IMR-90 (cell line): ENCODE measurements around the gene CDK14. TPM values are rescaled to one million over a fixed set of nuclear protein-coding genes. Genes with fewer than 3 reads are reported as not detected.

Experiments
- ATAC-seq: fragments of 200-7000 bp; cut with Tn5 transposase; 2 replicates; pipeline ENCODE4 v1.9.1; 2020; ENCODE audit warnings: low read depth, mild to moderate bottlenecking, moderate library complexity
- BruUV-seq: library from RNA; stranded (reverse); fragments of 400-500 nt; replicated peaks from 2 replicates; lab custom pipeline; 2021; lab: Mats Ljungman, UMichigan
- CTCF ChIA-PET: fragments of 300-600 bp; formaldehyde crosslinking; extraction: SDS; loops from one replicate; lab custom pipeline; 2021; ENCODE audit warnings: antibody characterized with exemption; lab: Yijun Ruan, JAX
- POLR2A ChIA-PET: fragments of 300-600 bp; sonication (Branson Sonifier 250); formaldehyde crosslinking; loops from one replicate; lab custom pipeline; 2022; ENCODE audit warnings: antibody characterized with exemption; ENCODE audit not compliant: unreplicated experiment; lab: Charles Lee
- DNase-seq: peaks from one replicate; pipeline ENCODE4 v3.0.0; 2013
- H2AFZ ChIP-seq: replicated peaks from 2 replicates; pipeline ENCODE3; 2013; ENCODE audit warnings: low read length, mild to moderate bottlenecking; ENCODE audit not compliant: poor library complexity
- H2AK5ac ChIP-seq: 2 replicates; pipeline ENCODE4 v1.6.1; 2013; ENCODE audit warnings: low read depth, low read length, inconsistent platforms
- H2AK9ac ChIP-seq: replicated peaks from 2 replicates; pipeline ENCODE3; 2013; ENCODE audit warnings: mild to moderate bottlenecking, low read depth, low read length, moderate library complexity; ENCODE audit not compliant: poor library complexity
- H2BK120ac ChIP-seq: 2 replicates; pipeline ENCODE4 v1.6.1; 2013; ENCODE audit warnings: low read depth, low read length, inconsistent platforms
- H2BK15ac ChIP-seq: 3 replicates; pipeline ENCODE4 v1.6.1; 2013; ENCODE audit warnings: low read depth, low read length, inconsistent platforms
- H2BK20ac ChIP-seq: 2 replicates; pipeline ENCODE4 v1.6.1; 2013; ENCODE audit warnings: low read depth, mild to moderate bottlenecking, inconsistent platforms, low read length, moderate library complexity
- H2BK5ac ChIP-seq: 2 replicates; pipeline ENCODE4 v1.6.1; 2013; ENCODE audit warnings: mild to moderate bottlenecking, low read depth, low read length, inconsistent platforms; ENCODE audit not compliant: poor library complexity, severe bottlenecking
- H3K14ac ChIP-seq: replicated peaks from 2 replicates; pipeline ENCODE4 v1.6.1; 2013; ENCODE audit warnings: low read depth, low read length, inconsistent platforms
- H3K18ac ChIP-seq: 2 replicates; pipeline ENCODE4 v1.6.1; 2013; ENCODE audit warnings: low read depth, low read length, control low read depth
- H3K23ac ChIP-seq: 2 replicates; pipeline ENCODE4 v1.6.1; 2013; ENCODE audit warnings: low read depth, low read length, inconsistent platforms
- H3K27ac ChIP-seq: 2 replicates; pipeline ENCODE4 v1.5.1; 2013; ENCODE audit warnings: mild to moderate bottlenecking, control low read depth, low read length; ENCODE audit not compliant: insufficient read depth
- H3K27me3 ChIP-seq: 2 replicates; pipeline ENCODE4 v1.6.1; 2013; ENCODE audit warnings: low read length; ENCODE audit not compliant: control insufficient read depth, insufficient read depth
- H3K36me3 ChIP-seq: 2 replicates; pipeline ENCODE4 v1.6.1; 2013; ENCODE audit warnings: low read length, mixed read lengths; ENCODE audit not compliant: control insufficient read depth, insufficient read depth
- H3K4ac ChIP-seq: 2 replicates; pipeline ENCODE4 v1.6.1; 2013; ENCODE audit warnings: low read depth, low read length, inconsistent platforms
- H3K4me1 ChIP-seq: 2 replicates; pipeline ENCODE4 v1.6.1; 2013; ENCODE audit warnings: low read length, mixed read lengths; ENCODE audit not compliant: control insufficient read depth, insufficient read depth
- H3K4me2 ChIP-seq: 2 replicates; pipeline ENCODE4 v1.6.1; 2013; ENCODE audit warnings: low read depth, mild to moderate bottlenecking, control low read depth, low read length, moderate library complexity
- H3K4me3 ChIP-seq: 2 replicates; pipeline ENCODE4 v1.5.1; 2013; ENCODE audit warnings: low read depth, mild to moderate bottlenecking, control low read depth, low read length, moderate library complexity; ENCODE audit not compliant: insufficient read depth
- H3K56ac ChIP-seq: 2 replicates; pipeline ENCODE4 v1.6.1; 2013; ENCODE audit warnings: low read length, inconsistent platforms; ENCODE audit not compliant: insufficient read depth; ENCODE audit errors: extremely low read depth
- H3K79me1 ChIP-seq, 2 experiments: 2 replicates each; pipeline ENCODE4 v1.6.1; 2013; ENCODE audit warnings: low read length in 2 of 2, inconsistent platforms in 1 of 2, low read depth in 1 of 2
- H3K9ac ChIP-seq: 2 replicates; pipeline ENCODE4 v1.6.1; 2013; ENCODE audit warnings: low read depth, low read length, control low read depth
- H3K9me1 ChIP-seq: 2 replicates; pipeline ENCODE4 v1.6.1; 2013; ENCODE audit warnings: low read length, inconsistent platforms; ENCODE audit not compliant: insufficient read depth
- H3K9me3 ChIP-seq: 2 replicates; pipeline ENCODE4 v1.6.1; 2013; ENCODE audit warnings: low read length; ENCODE audit not compliant: control insufficient read depth, insufficient read depth
- H4K20me1 ChIP-seq: 2 replicates; pipeline ENCODE4 v1.6.1; 2013; ENCODE audit warnings: low read length, inconsistent platforms; ENCODE audit not compliant: insufficient read depth
- H4K5ac ChIP-seq: 2 replicates; pipeline ENCODE4 v1.6.1; 2013; ENCODE audit warnings: mild to moderate bottlenecking, low read depth, low read length, control low read depth
- H4K8ac ChIP-seq, 2 experiments: 2 replicates each; pipeline ENCODE4 v1.6.1; 2013; ENCODE audit warnings: low read depth in 2 of 2, low read length in 2 of 2, control low read depth in 1 of 2, inconsistent platforms in 1 of 2
- H4K91ac ChIP-seq: 2 replicates; pipeline ENCODE4 v1.6.1; 2013; ENCODE audit warnings: low read depth, low read length, inconsistent platforms; ENCODE audit not compliant: insufficient read depth
- BHLHE40 ChIP-seq: fragments of 150-350 bp; IDR thresholded peaks from 2 replicates; pipeline ENCODE4 v1.6.1; 2016; ENCODE audit warnings: mild to moderate bottlenecking, low read depth, low read length
- NFE2L2 ChIP-seq: fragments of 150-350 bp; IDR thresholded peaks from 2 replicates; pipeline ENCODE4 v1.6.1; 2016; ENCODE audit warnings: low read depth, mild to moderate bottlenecking, low read length
- POLR2A ChIP-seq: IDR thresholded peaks from 2 replicates; pipeline ENCODE4 v1.6.1; 2012; ENCODE audit warnings: mild to moderate bottlenecking, low read depth, low read length
- RFX5 ChIP-seq: IDR thresholded peaks from 2 replicates; pipeline ENCODE4 v1.8.0; 2012; ENCODE audit warnings: low read depth, mild to moderate bottlenecking, low read length, moderate library complexity
- WGBS, 2 experiments: methylation state at CpG; one replicate each; pipeline versions ENCODE4 v1.1.5 to v1.1.7; 2013; ENCODE audit warnings: missing lambda C conversion rate in 2 of 2; ENCODE audit not compliant: insufficient read length in 1 of 2; ENCODE audit errors: extremely low coverage in 2 of 2; 5-methylcytosine and 5-hydroxymethylcytosine counted together
- dilution Hi-C: fragments of 300-500 bp; cut with HindIII; formaldehyde crosslinking; loops from one replicate; pipeline ENCODE4 v1.14.3; 2018; ENCODE audit warnings: low sequenced_read_pairs; ENCODE audit not compliant: unreplicated experiment
- in situ Hi-C: fragments of 300-500 bp; cut with MboI; formaldehyde crosslinking; loops from 3 replicates; pipeline ENCODE4 v1.14.3; 2019; ENCODE audit warnings: low sequenced_read_pairs, inconsistent platforms, mixed read lengths
- intact Hi-C: fragments of 100-400 bp; cut with micrococcal nuclease; formaldehyde crosslinking; loops from 2 replicates; pipeline ENCODE4 v1.10.0; 2022
- polyA plus RNA-seq, 3 experiments: library from polyadenylated mRNA; depleted of rRNA; stranded (reverse); fragments of >200 nt; gene quantifications; 2 replicates each; pipeline ENCODE4 v1.2.3, GENCODE V29; 2012; ENCODE audit warnings: low replicate concordance in 1 of 3
- total RNA-seq: library from RNA; depleted of rRNA; stranded (reverse); fragments of >200 nt; gene quantifications from 2 replicates; pipeline ENCODE4 v1.2.3, GENCODE V29; 2012
- TF ChIP-seq, protein P1 (sequence below): conservative IDR thresholded peaks from 2 replicates; pipeline ENCODE4 v1.5.1; 2012; ENCODE audit warnings: mild to moderate bottlenecking, low read depth, low read length, improper control_type of control experiment
- TF ChIP-seq, protein P2 (sequence below): fragments of 150-350 bp; IDR thresholded peaks from 2 replicates; pipeline ENCODE4 v1.6.1; 2016; ENCODE audit warnings: low read depth, mild to moderate bottlenecking, low read length, moderate library complexity, borderline replicate concordance

The CDK14 gene
- total and polyA plus RNA-seq, 2 of the 4 experiments (the other 2 are of a cell fraction), result 10.1 to 29.6 TPM

DNA sequence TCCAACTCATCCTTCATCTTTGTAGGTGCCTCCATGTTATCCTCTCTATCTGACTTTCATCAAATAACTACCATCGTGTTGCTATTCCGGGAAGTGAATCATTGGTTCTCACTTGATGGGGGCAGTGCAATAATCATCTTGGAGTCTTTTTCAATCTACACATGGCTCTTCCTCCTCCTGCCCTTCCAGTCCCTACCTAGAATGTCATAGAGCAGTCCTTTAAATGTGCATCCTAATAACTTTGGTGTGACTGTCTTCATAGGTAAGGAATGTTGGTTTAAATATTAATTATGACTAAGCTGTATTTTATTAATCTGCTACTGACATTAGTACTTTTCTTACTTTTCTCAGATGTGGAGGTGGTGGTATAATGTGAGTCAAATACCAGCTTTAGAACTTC lies 8.4 kb upstream of the CDK14 start:
- DNase-seq, result no peak
- ATAC-seq, result no peak
- Histone ChIP-seq H4K91ac (no peak overlapping the region), H3K9me1 (no peaks in the 10 kb centered on the region), H4K8ac (no peak overlapping the region), H3K4me1 (no peaks in the 10 kb centered on the region), H3K36me3 (no peaks in the 10 kb centered on the region), H4K20me1 (no peaks in the 10 kb centered on the region), H2BK120ac (no peak overlapping the region), H3K4ac (no peak overlapping the region), H3K27ac (no peak overlapping the region), H3K23ac (no peak overlapping the region), H3K14ac (no peak overlapping the region), H3K27me3 (no peaks in the 10 kb centered on the region), H2BK20ac (no peak overlapping the region), H2AFZ (no peak overlapping the region), H3K18ac (no peak overlapping the region), H3K4me2 (no peak overlapping the region), H2AK9ac (no peak overlapping the region), H2BK15ac (no peak overlapping the region), H2AK5ac (no peak overlapping the region), H3K9me3 (no peaks in the 10 kb centered on the region), H3K79me1 (no peaks in the 10 kb centered on the region), H3K56ac (no peak overlapping the region), H4K5ac (no peak overlapping the region), H3K9ac (no peak overlapping the region), H3K4me3 (no peak overlapping the region), H2BK5ac (no peak overlapping the region)
- no peak for TF ChIP-seq RFX5
- no peak for TF ChIP-seq POLR2A
- no peak for TF ChIP-seq BHLHE40
- TF ChIP-seq, protein P1, sequence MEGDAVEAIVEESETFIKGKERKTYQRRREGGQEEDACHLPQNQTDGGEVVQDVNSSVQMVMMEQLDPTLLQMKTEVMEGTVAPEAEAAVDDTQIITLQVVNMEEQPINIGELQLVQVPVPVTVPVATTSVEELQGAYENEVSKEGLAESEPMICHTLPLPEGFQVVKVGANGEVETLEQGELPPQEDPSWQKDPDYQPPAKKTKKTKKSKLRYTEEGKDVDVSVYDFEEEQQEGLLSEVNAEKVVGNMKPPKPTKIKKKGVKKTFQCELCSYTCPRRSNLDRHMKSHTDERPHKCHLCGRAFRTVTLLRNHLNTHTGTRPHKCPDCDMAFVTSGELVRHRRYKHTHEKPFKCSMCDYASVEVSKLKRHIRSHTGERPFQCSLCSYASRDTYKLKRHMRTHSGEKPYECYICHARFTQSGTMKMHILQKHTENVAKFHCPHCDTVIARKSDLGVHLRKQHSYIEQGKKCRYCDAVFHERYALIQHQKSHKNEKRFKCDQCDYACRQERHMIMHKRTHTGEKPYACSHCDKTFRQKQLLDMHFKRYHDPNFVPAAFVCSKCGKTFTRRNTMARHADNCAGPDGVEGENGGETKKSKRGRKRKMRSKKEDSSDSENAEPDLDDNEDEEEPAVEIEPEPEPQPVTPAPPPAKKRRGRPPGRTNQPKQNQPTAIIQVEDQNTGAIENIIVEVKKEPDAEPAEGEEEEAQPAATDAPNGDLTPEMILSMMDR, result no peak
- no peak for TF ChIP-seq NFE2L2
- TF ChIP-seq, protein P2, sequence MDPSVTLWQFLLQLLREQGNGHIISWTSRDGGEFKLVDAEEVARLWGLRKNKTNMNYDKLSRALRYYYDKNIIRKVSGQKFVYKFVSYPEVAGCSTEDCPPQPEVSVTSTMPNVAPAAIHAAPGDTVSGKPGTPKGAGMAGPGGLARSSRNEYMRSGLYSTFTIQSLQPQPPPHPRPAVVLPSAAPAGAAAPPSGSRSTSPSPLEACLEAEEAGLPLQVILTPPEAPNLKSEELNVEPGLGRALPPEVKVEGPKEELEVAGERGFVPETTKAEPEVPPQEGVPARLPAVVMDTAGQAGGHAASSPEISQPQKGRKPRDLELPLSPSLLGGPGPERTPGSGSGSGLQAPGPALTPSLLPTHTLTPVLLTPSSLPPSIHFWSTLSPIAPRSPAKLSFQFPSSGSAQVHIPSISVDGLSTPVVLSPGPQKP, result no peak
- no TSS peak for BruUV-seq
- ChIA-PET CTCF (no interaction called here), POLR2A (no interaction called here)
- dilution Hi-C loops (no loop called here), in situ Hi-C loops (no loop called here), intact Hi-C loops (no loop called here)
- 100% methylated on average over 2 of the region's 2 CpGs; no CpG with 5 or more reads in 1 of the 2 experiments for WGBS, 2 experiments
